ENCODE results near the gene RAB11FIP3. TPM values are rescaled to one million over a fixed set of nuclear protein-coding genes. Genes with fewer than 3 reads are reported as not detected.
"Not testable (repeated sequence)": the region's sequence is repeated elsewhere in the genome, so short reads cannot be mapped to it uniquely, and the experiment has no call there.

The RAB11FIP3 gene
- total RNA-seq, 2 experiments from 2014 or later = 21.2 to 25.4 TPM

- Mint-ChIP-seq H3K27me3 (no peaks in the 10 kb centered on the region), H3K4me1 (no peaks in the 10 kb centered on the region), H3K9me3 (no peaks in the 10 kb centered on the region), H3K27ac (no peak overlapping the region), H3K36me3 (ENCODE audit: low read depth) (no peaks in the 10 kb centered on the region), H3K4me3 (no peak overlapping the region)
- ChIA-PET CTCF (interaction anchor here (1.0 kb wide), 1 partner anchor 9 kb away, joined by 3 read pairs; no protein-coding TSS in a partner anchor), POLR2A (no interaction called here)
- no peak for DNase-seq
Measured at GRCh38 chr16:470418-470817, 45.0 kb downstream of the RAB11FIP3 start.

- DNase-seq = no peak
- Mint-ChIP-seq H3K4me1 (no peaks in the 10 kb centered on the region), H3K9me3 (no peaks in the 10 kb centered on the region), H3K27ac (no peak overlapping the region), H3K4me3 (no peak overlapping the region), H3K27me3 (no peaks in the 10 kb centered on the region), H3K36me3 (ENCODE audit: low read depth) (no peaks in the 10 kb centered on the region)
- ChIA-PET CTCF (interaction anchor here (1.0 kb wide), 1 partner anchor 8 kb away, joined by 3 read pairs; no protein-coding TSS in a partner anchor), POLR2A (no interaction called here)
Measured at GRCh38 chr16:471353-472198, 46.1 kb downstream of the RAB11FIP3 start.

- no peaks in the 10 kb centered on the region for H3K4me1 Mint-ChIP-seq
- no peak overlapping the region for H3K4me3 Mint-ChIP-seq
- H3K9me3 Mint-ChIP-seq = no peaks in the 10 kb centered on the region
- DNase-seq = no peak
- H3K27ac Mint-ChIP-seq = no peak overlapping the region
- ChIA-PET POLR2A (no interaction called here), CTCF (no interaction called here)
- no peaks in the 10 kb centered on the region for H3K27me3 Mint-ChIP-seq
- no peaks in the 10 kb centered on the region for H3K36me3 Mint-ChIP-seq (ENCODE audit: low read depth)
Measured at GRCh38 chr16:472199-472504, 46.7 kb downstream of the RAB11FIP3 start.

- no peak overlapping the region for H3K27ac Mint-ChIP-seq
- POLR2A ChIA-PET = no interaction called here
- H3K9me3 Mint-ChIP-seq = no peaks in the 10 kb centered on the region
- H3K27me3 Mint-ChIP-seq = no peaks in the 10 kb centered on the region
- no peak overlapping the region for H3K4me3 Mint-ChIP-seq
- H3K36me3 Mint-ChIP-seq (ENCODE audit: low read depth) = no peaks in the 10 kb centered on the region
- no peaks in the 10 kb centered on the region for H3K4me1 Mint-ChIP-seq
- no peak for DNase-seq
- CTCF ChIA-PET = no interaction called here
Measured at GRCh38 chr16:473046-474043, 47.9 kb downstream of the RAB11FIP3 start.

- DNase-seq = no peak
- no peak overlapping the region for H3K27ac Mint-ChIP-seq
- H3K27me3 Mint-ChIP-seq = no peaks in the 10 kb centered on the region
- POLR2A ChIA-PET = no interaction called here
- H3K4me1 Mint-ChIP-seq = no peaks in the 10 kb centered on the region
- H3K9me3 Mint-ChIP-seq = no peaks in the 10 kb centered on the region
- H3K36me3 Mint-ChIP-seq (ENCODE audit: low read depth) = no peaks in the 10 kb centered on the region
- CTCF ChIA-PET = no interaction called here
- no peak overlapping the region for H3K4me3 Mint-ChIP-seq
Measured at GRCh38 chr16:474420-475122, 49.1 kb downstream of the RAB11FIP3 start.

GRCh38 chr16:476039-476438, 50.6 kb downstream of the RAB11FIP3 start:
- CTCF ChIA-PET = no interaction called here
- no peaks in the 10 kb centered on the region for H3K27me3 Mint-ChIP-seq
- POLR2A ChIA-PET = no interaction called here

GRCh38 chr16:477301-478157, 52.1 kb downstream of the RAB11FIP3 start:
- no peak for DNase-seq
- no peaks in the 10 kb centered on the region for H3K27me3 Mint-ChIP-seq
- no peaks in the 10 kb centered on the region for H3K4me1 Mint-ChIP-seq
- H3K4me3 Mint-ChIP-seq = no peak overlapping the region
- no peaks in the 10 kb centered on the region for H3K9me3 Mint-ChIP-seq
- ChIA-PET POLR2A (no interaction called here), CTCF (no interaction called here)
- no peaks in the 10 kb centered on the region for H3K36me3 Mint-ChIP-seq (ENCODE audit: low read depth)
- no peak overlapping the region for H3K27ac Mint-ChIP-seq

More at GRCh38 chr16:476039-476438, 50.6 kb downstream of the RAB11FIP3 start:
- Mint-ChIP-seq H3K4me3 (no peak overlapping the region), H3K9me3 (no peaks in the 10 kb centered on the region), H3K36me3 (ENCODE audit: low read depth) (no peaks in the 10 kb centered on the region), H3K4me1 (no peaks in the 10 kb centered on the region), H3K27ac (no peak overlapping the region)
- DNase-seq = no peak

- POLR2A ChIA-PET; CTCF ChIA-PET; H3K27me3 Mint-ChIP-seq; H3K27ac Mint-ChIP-seq; H3K4me3 Mint-ChIP-seq; DNase-seq; H3K9me3 Mint-ChIP-seq; H3K36me3 Mint-ChIP-seq (ENCODE audit: low read depth); H3K4me1 Mint-ChIP-seq: not testable (repeated sequence)
Measured at GRCh38 chr16:478287-478686, 52.8 kb downstream of the RAB11FIP3 start.

- Mint-ChIP-seq H3K36me3 (ENCODE audit: low read depth) (no peaks in the 10 kb centered on the region), H3K27me3 (no peaks in the 10 kb centered on the region), H3K27ac (no peak overlapping the region), H3K4me3 (no peak overlapping the region), H3K4me1 (no peaks in the 10 kb centered on the region), H3K9me3 (no peaks in the 10 kb centered on the region)
- ChIA-PET CTCF (no interaction called here), POLR2A (no interaction called here)
- DNase-seq = no peak
Measured at GRCh38 chr16:482468-483185, 57.2 kb downstream of the RAB11FIP3 start.

GRCh38 chr16:483341-484075, 58.1 kb downstream of the RAB11FIP3 start:
- Mint-ChIP-seq H3K27me3 (no peaks in the 10 kb centered on the region), H3K9me3 (no peaks in the 10 kb centered on the region), H3K27ac (no peak overlapping the region), H3K4me3 (no peak overlapping the region), H3K4me1 (no peaks in the 10 kb centered on the region), H3K36me3 (ENCODE audit: low read depth) (peaks cover 2% of the 10 kb centered on the region)
- DNase-seq = no peak
- CTCF ChIA-PET = no interaction called here
- POLR2A ChIA-PET = no interaction called here

- no peaks in the 10 kb centered on the region for H3K27me3 Mint-ChIP-seq
- H3K36me3 Mint-ChIP-seq (ENCODE audit: low read depth) = peaks cover 2% of the 10 kb centered on the region
- CTCF ChIA-PET = no interaction called here
- H3K9me3 Mint-ChIP-seq = no peaks in the 10 kb centered on the region
- no peak overlapping the region for H3K4me3 Mint-ChIP-seq
- no peaks in the 10 kb centered on the region for H3K4me1 Mint-ChIP-seq
- DNase-seq = no peak
- POLR2A ChIA-PET = no interaction called here
- peak overlapping the region; percentile 35 for H3K27ac Mint-ChIP-seq
Measured at GRCh38 chr16:489606-490005, 64.2 kb downstream of the RAB11FIP3 start.
